Osteocyte (in vitro differentiated cells): ENCODE data around the gene ITPR2. TPM values are rescaled to one million over a fixed set of nuclear protein-coding genes. Genes with fewer than 3 reads are reported as not detected.

Source experiments
- DNase-seq: peaks from one replicate; pipeline ENCODE4 v3.0.0; 2021; ENCODE audit warnings: mixed read lengths; ENCODE audit not compliant: unreplicated experiment; ENCODE audit errors: extremely low spot score
- H3K27ac Mint-ChIP-seq: one replicate; pipeline ENCODE4 v1.8.0; 2021; ENCODE audit warnings: mild to moderate bottlenecking, mixed read lengths; ENCODE audit not compliant: unreplicated experiment
- H3K27me3 Mint-ChIP-seq: one replicate; pipeline ENCODE4 v1.8.0; 2021; ENCODE audit warnings: mixed read lengths; ENCODE audit not compliant: unreplicated experiment
- H3K36me3 Mint-ChIP-seq: one replicate; pipeline ENCODE4 v1.8.0; 2021; ENCODE audit warnings: mixed read lengths; ENCODE audit not compliant: unreplicated experiment
- H3K4me1 Mint-ChIP-seq: one replicate; pipeline ENCODE4 v1.8.0; 2021; ENCODE audit warnings: mixed read lengths; ENCODE audit not compliant: unreplicated experiment
- H3K4me3 Mint-ChIP-seq: one replicate; pipeline ENCODE4 v1.8.0; 2021; ENCODE audit warnings: mild to moderate bottlenecking, moderate library complexity, mixed read lengths; ENCODE audit not compliant: unreplicated experiment
- H3K9me3 Mint-ChIP-seq: one replicate; pipeline ENCODE4 v1.8.0; 2021; ENCODE audit warnings: mixed read lengths; ENCODE audit not compliant: unreplicated experiment
- total RNA-seq: library from RNA; stranded (reverse); gene quantifications from 2 replicates; pipeline ENCODE4 v1.2.1, GENCODE V29; 2021
- TF ChIP-seq, protein P1 (sequence below): fragments of 200-600 bp; sonication (generic); IDR thresholded peaks from 2 replicates; pipeline ENCODE4 v1.5.0; 2021; ENCODE audit warnings: antibody characterized with exemption, mild to moderate bottlenecking, moderate library complexity

ITPR2 gene
- total RNA-seq, 1 donor from 2014 or later: 22.1 TPM

DNA sequence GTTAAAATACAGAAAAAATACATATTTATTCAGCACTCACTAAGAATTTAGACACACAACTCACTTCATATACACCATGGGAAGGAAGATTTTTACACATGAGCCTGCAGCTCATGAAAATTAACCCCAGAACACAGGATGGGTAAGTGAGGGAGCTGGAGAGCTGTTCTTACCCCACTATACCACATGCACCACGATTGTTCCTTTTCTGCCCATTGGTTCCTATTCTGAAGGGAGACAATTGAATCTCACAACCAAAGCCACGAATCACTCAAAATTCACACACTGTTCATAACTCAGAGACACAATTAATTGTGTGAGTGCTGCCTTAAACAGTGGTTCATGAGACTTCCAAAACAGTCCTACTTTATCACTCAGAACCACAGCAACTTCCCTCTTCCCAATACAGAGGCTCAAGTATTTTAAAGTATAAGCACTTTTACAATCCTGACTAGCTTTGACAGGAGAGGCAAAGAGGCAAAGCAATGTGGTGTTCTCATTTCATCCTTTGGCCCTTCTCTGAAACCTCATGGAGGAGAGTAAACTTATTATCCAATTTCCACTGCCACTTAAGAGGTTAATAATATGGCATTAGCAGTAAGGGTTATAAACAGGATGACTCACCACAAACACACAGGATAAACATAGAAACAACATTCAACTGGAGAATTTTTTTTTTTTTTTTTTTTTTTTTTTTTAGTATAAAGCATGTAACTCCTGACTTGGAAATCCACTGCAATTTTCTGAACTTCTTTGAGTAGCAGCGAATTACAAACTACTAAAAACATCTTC lies 59.5 kb downstream of the ITPR2 start:
- H3K27ac Mint-ChIP-seq: no peak overlapping the region
- H3K4me1 Mint-ChIP-seq: no peaks in the 10 kb centered on the region
- peaks cover 16% of the 10 kb centered on the region for H3K9me3 Mint-ChIP-seq
- no peak for DNase-seq
- TF ChIP-seq, protein P1, sequence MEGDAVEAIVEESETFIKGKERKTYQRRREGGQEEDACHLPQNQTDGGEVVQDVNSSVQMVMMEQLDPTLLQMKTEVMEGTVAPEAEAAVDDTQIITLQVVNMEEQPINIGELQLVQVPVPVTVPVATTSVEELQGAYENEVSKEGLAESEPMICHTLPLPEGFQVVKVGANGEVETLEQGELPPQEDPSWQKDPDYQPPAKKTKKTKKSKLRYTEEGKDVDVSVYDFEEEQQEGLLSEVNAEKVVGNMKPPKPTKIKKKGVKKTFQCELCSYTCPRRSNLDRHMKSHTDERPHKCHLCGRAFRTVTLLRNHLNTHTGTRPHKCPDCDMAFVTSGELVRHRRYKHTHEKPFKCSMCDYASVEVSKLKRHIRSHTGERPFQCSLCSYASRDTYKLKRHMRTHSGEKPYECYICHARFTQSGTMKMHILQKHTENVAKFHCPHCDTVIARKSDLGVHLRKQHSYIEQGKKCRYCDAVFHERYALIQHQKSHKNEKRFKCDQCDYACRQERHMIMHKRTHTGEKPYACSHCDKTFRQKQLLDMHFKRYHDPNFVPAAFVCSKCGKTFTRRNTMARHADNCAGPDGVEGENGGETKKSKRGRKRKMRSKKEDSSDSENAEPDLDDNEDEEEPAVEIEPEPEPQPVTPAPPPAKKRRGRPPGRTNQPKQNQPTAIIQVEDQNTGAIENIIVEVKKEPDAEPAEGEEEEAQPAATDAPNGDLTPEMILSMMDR: no peak
- H3K4me3 Mint-ChIP-seq: no peak overlapping the region
- H3K36me3 Mint-ChIP-seq: peaks cover 18% of the 10 kb centered on the region
- no peaks in the 10 kb centered on the region for H3K27me3 Mint-ChIP-seq

DNA sequence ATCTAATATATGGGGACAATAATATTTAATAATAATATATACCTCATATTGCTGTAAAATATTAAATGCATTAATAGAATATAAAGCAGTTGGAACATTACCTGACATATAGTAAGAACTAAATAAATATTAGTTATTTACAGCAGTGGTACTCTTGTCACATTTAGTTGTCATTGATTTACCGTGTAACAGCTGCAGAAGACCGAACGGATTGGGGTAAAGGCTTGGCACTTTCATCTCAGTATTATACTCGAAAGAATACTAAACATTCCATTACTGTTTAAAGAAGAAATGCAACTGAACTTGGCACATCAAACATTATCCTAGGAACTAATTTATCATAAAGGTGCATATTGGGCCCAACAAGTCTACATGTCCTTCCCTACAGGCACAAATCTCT lies 61.1 kb downstream of the ITPR2 start:
- no peak overlapping the region for H3K4me3 Mint-ChIP-seq
- no peaks in the 10 kb centered on the region for H3K4me1 Mint-ChIP-seq
- H3K36me3 Mint-ChIP-seq: peaks cover 10% of the 10 kb centered on the region
- TF ChIP-seq, protein P1: no peak
- peaks cover 12% of the 10 kb centered on the region for H3K9me3 Mint-ChIP-seq
- H3K27me3 Mint-ChIP-seq: no peaks in the 10 kb centered on the region
- H3K27ac Mint-ChIP-seq: no peak overlapping the region
- no peak for DNase-seq

DNA sequence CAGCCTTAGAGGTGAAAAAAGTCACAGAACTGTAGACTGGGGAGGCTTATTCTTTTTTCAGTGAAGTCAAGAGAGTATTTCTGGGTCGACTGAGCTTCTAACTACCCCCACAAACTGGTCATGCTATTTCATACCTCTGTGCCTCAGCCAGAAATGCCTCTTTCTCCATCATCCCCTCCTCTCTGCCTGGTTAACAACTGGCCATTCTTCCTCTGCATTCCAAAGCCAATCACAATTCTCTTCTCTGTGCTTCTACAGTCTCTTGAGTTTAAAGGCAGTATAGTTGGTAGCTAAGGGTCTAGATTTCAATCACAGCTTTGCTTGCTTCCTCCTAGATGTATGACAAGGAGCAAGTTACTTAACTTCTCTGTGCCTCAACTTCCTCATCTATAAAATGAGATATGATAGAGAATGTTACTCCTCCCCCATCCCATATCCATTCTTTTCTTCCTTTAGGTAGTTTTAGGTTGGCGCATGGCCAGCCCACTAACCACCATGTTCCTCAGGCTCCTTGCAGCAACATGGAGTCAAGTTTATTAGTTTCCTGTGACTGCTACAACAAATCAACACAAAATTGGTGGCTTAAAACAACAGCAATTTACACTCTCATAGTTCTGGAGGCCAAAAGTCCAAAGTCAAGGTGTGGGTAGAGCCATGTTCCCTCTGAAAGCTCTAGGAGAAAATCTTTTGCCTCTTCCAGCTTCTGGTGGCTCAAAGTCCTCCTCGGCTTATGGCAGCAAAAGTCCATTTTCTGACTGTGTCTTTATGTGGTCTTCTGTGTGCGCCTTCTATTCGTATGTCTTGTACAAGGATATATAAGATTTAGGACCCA lies 62.5 kb downstream of the ITPR2 start:
- no peak for DNase-seq
- peaks cover 5% of the 10 kb centered on the region for H3K9me3 Mint-ChIP-seq
- no peak overlapping the region for H3K27ac Mint-ChIP-seq
- H3K36me3 Mint-ChIP-seq: peaks cover 5% of the 10 kb centered on the region
- H3K27me3 Mint-ChIP-seq: no peaks in the 10 kb centered on the region
- H3K4me1 Mint-ChIP-seq: no peaks in the 10 kb centered on the region
- TF ChIP-seq, protein P1: no peak
- H3K4me3 Mint-ChIP-seq: no peak overlapping the region

DNA sequence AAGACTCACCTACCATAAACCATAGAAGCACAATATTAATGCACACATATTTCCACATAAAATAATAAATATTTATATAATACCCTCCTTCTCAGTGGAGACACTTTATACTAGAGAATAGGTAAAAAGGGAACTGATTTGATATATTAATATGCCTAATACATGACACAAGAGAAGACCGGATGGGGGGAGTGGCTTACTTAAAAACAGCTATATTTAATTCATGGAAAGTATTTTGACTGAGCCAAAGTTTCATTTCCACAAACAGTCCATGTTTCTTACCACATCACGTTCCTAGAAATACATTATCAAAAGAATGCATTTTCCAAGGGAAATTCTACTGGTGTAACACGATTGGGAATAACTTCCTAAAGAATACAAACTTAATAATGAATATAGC lies 63.4 kb downstream of the ITPR2 start:
- no peaks in the 10 kb centered on the region for H3K27me3 Mint-ChIP-seq
- no peaks in the 10 kb centered on the region for H3K9me3 Mint-ChIP-seq
- H3K4me1 Mint-ChIP-seq: no peaks in the 10 kb centered on the region
- TF ChIP-seq, protein P1: no peak
- H3K4me3 Mint-ChIP-seq: no peak overlapping the region
- no peaks in the 10 kb centered on the region for H3K36me3 Mint-ChIP-seq
- DNase-seq: no peak
- no peak overlapping the region for H3K27ac Mint-ChIP-seq
